ENCODE data around the gene PITPNM1. TPM values are rescaled to one million over a fixed set of nuclear protein-coding genes. Genes with fewer than 3 reads are reported as not detected.
A peak's percentile ranks its signal among the peaks of the same experiment; 100 is the strongest.

Gene PITPNM1
- total RNA-seq, 1 donor = 24.0 TPM

DNA sequence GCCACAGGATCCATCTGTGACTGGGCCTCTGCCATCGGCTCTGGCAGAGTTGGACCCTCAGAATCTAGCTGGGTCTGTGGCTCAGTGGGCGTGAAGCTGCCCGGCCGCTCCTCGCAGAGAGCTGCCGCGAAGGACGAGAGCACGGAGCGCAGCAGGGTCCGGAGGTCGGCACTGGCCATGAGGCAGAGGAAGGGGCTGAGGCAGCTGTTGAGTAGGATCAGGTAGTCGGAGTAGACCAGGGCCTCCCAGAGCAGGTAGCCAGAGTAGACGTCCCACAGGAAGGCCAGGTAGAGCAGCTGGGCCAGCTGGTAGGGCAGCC, 53.5 kb downstream of the PITPNM1 start:
- no peak for DNase-seq (ENCODE audit: low read depth)
- TF ChIP-seq, protein P1, sequence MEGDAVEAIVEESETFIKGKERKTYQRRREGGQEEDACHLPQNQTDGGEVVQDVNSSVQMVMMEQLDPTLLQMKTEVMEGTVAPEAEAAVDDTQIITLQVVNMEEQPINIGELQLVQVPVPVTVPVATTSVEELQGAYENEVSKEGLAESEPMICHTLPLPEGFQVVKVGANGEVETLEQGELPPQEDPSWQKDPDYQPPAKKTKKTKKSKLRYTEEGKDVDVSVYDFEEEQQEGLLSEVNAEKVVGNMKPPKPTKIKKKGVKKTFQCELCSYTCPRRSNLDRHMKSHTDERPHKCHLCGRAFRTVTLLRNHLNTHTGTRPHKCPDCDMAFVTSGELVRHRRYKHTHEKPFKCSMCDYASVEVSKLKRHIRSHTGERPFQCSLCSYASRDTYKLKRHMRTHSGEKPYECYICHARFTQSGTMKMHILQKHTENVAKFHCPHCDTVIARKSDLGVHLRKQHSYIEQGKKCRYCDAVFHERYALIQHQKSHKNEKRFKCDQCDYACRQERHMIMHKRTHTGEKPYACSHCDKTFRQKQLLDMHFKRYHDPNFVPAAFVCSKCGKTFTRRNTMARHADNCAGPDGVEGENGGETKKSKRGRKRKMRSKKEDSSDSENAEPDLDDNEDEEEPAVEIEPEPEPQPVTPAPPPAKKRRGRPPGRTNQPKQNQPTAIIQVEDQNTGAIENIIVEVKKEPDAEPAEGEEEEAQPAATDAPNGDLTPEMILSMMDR (IDR thresholded peaks at IDR 0.05; ENCODE audit: insufficient read depth, low read length) = no peak
- no peak overlapping the region for H3K4me3 ChIP-seq (ENCODE audit: low read depth, low read length)

DNA sequence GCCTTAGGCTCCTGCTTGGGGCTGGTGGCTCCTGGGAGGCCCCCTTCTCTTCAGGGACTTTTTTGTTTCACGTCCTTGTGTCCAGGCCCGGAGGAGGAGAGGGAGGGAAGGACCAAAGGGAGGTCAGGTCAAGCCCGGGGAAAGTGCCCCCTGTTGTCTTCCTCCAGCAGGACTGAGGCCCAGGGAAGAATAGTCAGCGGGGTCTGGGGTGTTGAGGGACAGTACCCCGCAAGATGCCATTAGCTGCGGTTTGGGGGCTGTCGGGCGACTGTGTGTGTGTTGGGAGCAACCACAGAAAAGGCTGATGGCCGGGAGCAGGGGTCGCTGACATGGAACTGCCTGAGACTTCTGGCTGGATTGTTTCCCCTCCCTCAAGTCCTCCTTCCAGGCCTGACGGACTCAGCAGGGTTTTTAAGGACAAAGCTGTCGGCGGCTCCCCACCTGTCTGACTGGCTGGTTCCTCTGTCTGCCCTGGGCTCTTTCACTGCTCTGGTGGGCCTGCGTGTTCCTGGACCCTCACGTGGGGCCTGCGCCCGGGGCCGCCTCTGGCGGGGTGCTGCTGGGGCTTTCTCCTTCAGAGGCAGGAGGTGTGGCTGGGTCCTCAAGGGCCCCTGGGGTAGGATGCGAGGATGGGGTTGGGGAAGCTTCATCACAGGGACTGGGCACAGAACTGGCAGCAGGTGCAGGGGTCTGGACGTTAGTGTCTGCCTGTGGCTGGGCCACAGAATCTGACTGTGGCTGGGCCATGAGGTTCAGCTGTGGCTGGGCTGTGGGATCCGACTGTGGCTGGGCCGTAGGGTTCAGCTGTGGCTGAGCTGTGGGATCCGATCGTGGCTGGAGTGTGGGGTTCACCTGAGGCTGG, 54.1 kb downstream of the PITPNM1 start:
- no peak overlapping the region for H3K4me3 ChIP-seq (ENCODE audit: low read depth, low read length)
- DNase-seq (ENCODE audit: low read depth) = no peak
- TF ChIP-seq, protein P1 (IDR thresholded peaks at IDR 0.05; ENCODE audit: insufficient read depth, low read length) = no peak

DNA sequence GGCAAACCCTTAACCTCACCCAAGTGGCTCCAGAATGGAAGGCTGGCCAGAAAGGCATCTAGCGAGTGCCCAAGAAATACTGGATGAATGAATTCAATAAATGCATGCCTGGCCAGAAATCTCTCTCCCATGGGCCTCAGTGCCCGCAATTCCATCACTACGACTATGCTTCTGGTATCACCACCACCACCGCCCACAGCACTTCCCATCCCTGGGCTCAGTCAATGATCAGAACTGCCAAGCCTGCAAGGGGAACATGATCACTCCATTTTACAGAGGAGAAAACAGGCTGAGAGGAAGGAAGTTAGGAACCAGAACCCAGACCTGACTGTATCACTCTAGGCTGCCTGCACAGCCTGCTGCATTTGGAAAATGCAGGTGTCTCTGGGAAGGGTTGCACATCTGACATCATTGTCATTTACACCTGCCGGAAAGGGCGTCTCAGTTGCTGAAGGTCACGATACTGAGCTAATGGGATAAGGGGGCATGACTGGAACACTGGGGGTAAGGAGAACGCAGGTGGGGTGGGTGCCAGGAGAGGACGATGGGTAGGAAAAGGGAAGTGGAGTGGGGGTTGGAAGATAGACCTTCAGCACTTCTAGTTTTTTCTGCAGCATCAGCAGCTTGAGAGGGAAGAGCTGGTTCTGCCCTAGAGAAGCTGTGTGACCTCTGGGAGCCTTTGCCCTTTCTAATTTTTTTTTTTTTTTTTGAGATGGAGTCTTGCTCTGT, 55.9 kb downstream of the PITPNM1 start:
- no peak for DNase-seq (ENCODE audit: low read depth)
- TF ChIP-seq, protein P1 (IDR thresholded peaks at IDR 0.05; ENCODE audit: insufficient read depth, low read length) = no peak
- H3K4me3 ChIP-seq (ENCODE audit: low read depth, low read length) = no peak overlapping the region

DNA sequence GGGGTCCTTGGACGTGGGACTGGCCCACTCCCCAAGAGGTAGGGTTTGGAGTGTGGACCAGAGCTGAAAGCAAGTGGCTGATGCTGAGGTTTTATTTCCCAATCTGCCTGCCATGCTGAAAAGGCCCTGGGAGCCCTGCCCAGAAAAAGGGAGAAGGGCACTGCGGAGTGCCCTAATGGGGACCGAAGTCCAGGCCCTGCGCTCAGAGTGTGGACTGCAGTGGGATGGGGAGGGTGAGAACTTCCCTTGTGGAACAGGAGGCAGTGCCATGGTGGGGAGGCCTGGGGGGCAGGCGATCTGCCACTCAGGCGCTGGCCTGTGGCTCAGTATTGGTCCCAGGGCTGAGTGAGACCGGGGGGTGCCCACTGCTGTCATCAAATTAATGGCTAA, 56.9 kb downstream of the PITPNM1 start:
- TF ChIP-seq, protein P1 (IDR thresholded peaks at IDR 0.05; ENCODE audit: insufficient read depth, low read length) = no peak
- DNase-seq (ENCODE audit: low read depth) = no peak

DNA sequence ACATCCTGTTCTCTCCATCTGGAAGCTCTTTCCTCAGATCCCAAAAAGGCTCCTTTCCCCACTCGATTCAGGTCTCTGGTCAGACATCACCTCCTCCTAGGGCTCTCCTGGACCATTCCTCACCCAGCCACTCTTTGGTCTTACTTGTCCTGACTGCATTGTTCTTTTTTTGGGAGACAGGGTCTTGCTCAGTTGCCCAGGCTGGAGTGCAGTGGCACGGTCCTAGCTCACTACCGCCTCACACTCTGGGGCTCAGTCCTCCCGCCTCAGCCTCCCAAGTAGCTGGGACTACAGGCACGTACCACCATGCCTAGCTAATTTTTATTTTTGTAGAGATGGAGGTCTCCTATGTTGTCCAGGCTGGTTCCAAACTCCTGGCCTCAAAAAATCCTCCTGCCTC, 59.6 kb downstream of the PITPNM1 start:
- no peak for DNase-seq (ENCODE audit: low read depth)
- TF ChIP-seq, protein P1 (IDR thresholded peaks at IDR 0.05; ENCODE audit: insufficient read depth, low read length) = no peak
- H3K4me3 ChIP-seq (ENCODE audit: low read depth, low read length) = no peak overlapping the region

More for the DNA sequence above, 56.9 kb downstream of the PITPNM1 start:
- no peak overlapping the region for H3K4me3 ChIP-seq (ENCODE audit: low read depth, low read length)

DNA sequence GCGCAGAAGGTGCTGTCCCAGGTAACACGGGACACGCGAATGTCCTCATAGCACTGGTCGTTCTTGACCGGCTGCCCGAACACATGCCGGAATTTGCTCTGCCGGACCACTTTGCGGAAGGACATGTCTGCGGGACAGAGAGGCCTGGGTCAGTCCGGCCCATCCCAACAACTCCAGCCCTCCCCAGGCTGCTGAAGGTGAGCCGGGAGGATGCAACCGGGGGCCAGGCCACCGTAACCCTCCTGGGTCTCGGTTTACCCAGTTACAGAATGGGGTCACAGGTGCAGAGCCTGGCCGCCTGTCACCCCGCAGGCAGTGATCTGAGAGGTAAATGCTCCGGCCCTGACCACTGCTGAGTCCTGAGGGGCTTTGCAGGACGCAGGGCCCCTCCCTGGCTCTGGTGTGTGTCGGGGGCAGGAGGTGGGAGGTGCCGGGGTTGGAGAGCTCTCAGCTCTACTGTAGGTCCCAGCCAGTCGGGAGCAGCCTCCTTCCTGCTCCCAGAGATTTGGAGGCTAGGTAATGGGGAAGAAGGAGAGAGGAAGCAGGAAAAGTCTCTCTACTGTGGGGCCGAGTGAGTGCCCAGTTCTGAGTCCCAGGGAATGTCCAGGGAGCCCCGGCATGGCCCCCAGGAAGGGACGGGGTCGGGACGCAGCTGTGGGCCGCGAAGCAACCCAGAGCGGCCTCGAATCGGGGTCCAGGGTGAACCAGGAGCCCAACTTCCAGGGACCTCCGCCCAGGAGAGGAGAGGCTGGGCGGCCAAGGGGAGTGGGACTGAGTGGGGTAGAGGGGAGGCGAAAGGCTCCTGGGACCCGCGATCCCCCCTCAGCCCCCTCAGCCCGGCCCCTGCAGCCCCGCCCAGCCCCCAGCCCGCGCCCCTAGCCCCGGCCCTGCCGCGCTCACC, 62.4 kb downstream of the PITPNM1 start:
- DNase-seq (ENCODE audit: low read depth) = no peak
- H3K4me3 ChIP-seq (ENCODE audit: low read depth, low read length) = peak overlapping the region; percentile 89
- TF ChIP-seq, protein P1 (IDR thresholded peaks at IDR 0.05; ENCODE audit: insufficient read depth, low read length) = no peak

Measured in fibroblast of the aortic adventitia (primary cell).